Nucleus accumbens (tissue), 56 donors: ENCODE results near the gene CDH13.

ENCODE experiments used
- DNase-seq, 56 donors: peaks; one replicate each; lab custom pipeline; 2025; lab: John Stamatoyannopoulos, UW

CDH13 gene

DNA sequence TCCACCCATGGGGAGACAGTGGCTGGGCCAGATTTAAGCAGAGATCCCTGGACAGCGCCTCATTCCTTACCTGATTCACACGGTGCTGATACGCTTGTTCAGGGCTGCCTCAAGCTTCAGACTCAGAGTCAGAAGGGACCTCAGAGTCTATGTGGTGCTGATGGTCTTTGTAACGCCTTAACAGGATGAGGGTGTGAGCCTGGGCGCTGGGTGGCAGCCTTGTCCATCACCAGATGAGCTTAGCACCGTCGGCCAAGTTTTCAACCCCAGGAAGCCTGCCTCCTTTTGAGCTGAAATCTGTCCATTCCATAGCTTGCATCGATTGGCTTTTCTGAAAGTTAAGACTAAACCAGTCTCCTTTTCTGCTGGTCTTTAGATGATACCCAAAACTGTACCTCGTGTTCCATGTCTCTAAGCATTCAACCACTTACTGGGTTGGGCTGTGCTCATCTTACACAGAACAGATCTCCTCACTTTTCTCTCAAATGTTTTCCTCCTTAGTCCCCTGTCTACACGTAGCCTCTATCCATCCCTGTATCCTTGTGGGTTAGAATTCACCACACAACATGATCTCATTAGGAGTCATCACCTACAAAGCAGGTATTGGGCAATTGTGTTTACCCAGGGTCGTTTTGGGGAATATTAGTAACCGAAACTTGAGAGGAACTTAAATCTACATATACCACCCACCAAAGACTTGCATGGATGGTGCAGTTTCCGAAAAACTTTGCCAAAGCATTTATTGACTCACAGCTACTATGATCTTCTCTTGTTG is 573.4 kb downstream of the CDH13 start:
- peak in 31 of 56 donors; percentile 1 to 61 (median 11) for DNase-seq

- no peak for DNase-seq
Measured at GRCh38 chr16:83201748-83202147, 575.0 kb downstream of the CDH13 start.

DNA sequence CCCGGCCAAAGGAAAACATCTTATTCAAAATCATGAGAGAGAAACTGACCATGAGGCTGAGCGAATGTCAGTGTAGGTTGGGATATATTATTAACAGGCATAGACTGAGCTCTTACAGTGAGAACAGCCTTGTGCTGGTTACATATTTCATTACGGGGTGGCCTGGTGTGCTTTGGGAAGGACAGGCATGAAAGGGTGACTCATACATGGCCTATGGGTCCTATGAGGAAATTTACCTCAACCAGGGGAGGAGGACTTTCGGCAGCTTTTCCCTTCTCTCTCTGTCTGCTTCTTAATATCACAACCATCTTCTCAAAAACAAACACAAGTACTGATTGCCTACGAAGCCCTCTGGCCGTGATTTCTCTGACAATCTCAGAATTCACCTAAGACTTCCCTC is 579.1 kb downstream of the CDH13 start:
- no peak for DNase-seq

GRCh38 chr16:83206426-83206825 is 579.7 kb downstream of the CDH13 start:
- no peak for DNase-seq

DNA sequence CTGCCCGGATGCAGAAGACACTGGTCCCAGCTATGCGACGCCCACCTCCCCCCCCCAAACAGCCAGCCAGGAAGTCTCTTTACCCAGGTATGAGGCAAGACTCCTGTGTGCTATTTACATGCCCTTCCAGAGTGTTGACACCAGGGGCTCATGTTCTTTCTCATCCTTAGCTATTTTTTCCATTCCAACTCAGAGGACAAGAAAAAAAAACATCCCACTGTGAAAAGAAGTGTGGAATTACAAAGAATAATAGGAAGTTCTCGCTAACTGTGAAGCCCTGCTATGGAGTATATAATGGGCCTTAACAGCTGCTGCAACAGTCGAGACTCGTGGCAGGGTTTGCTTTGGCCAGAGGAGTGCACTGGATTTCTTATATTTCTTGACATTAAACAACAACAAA is 584.9 kb downstream of the CDH13 start:
- no peak for DNase-seq

DNA sequence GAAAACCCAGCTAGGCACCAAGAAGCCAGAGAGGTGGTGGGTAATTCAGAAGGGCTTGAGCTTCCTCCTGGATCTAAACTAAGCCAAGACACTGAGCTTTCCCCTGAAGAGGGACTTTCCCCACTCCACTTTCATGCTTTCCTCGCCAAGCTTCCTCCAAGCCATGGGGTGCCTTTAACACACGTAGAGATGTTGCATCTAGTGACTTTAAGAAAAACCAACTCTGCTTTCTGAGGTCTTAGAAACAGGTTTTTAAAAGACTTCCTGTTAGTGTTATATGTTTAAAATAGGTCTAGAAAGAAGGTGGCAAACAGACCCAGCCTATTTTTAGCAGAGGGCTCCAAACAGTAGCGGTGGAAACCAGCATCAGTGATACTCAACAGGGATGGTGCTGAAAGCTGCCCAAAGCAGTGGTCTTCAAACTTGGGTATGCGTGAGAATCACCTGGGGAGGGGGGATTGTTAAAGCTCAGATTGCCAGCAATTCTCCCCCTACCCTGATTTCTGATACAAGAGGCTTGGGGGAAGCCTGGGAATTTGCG is 585.6 kb downstream of the CDH13 start:
- no peak for DNase-seq

GRCh38 chr16:83214671-83215070 is 587.9 kb downstream of the CDH13 start:
- no peak for DNase-seq

DNA sequence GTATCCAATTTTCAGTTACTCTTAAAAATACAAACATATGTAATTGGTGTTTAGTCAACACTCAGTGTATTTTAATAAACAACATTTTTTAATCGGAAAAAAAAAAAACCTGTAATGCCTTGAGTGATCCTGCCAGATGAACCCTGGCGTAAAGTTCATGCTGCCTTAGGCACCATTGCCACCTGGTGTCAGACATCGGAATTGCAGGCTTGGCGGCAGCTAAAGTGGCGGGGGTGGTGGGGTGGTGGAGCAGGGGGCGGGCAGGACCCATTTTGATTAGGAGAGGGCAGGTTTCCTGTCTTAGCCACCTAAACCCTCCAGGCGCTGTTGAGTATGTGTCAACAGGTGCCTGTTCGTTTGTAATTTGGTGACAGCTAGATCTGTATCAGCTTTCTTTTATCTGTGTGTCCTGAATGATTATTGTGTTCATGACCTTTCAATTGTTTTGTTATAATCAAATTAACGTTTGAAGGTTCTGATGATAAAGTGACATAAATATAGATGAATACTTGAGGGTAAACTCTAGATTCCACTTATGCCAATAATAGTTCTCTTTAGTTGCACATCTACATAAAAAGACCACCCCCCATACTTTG is 588.7 kb downstream of the CDH13 start:
- DNase-seq = peak in 2 of 56 donors; percentile 0 to 8

DNA sequence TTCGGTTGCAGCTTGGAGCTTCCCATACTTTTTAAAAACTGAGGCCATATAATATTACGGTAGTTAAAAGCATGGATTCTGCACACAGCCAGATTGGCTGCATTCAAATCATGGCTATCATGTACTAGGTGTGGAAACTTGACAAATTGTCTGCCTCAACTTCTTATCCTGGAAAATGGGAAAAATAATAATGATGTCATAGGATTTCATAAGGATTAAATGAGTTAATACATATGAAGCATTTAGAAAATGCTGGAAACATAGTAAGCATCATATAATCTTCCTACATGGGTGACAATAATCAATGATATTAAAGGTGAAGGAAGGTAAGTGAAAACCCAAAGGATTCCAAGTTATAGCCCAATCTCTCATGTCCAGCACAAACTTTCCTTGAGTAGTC is 592.5 kb downstream of the CDH13 start:
- no peak for DNase-seq

DNA sequence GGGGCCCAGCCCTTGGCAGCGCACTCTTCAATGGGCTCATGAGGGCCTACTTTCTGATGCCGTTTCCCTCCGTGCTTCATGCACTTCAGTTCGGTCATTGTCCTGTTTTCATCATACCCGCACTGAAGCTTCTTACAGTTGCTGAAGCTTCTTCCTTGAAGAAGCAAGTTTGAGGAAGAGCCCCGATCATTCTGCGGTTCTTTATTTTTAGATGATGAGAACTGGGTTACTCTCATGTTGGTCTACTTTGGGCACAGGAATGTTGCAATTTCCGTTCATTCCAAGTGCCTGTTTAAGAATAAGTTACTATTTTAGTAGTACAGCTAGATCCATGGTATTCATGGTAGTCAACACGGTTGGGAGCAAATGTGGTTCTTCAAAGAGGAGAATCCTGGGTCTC is 593.3 kb downstream of the CDH13 start:
- no peak for DNase-seq

- DNase-seq = no peak
Measured at GRCh38 chr16:83224642-83225041, 597.9 kb downstream of the CDH13 start.

DNA sequence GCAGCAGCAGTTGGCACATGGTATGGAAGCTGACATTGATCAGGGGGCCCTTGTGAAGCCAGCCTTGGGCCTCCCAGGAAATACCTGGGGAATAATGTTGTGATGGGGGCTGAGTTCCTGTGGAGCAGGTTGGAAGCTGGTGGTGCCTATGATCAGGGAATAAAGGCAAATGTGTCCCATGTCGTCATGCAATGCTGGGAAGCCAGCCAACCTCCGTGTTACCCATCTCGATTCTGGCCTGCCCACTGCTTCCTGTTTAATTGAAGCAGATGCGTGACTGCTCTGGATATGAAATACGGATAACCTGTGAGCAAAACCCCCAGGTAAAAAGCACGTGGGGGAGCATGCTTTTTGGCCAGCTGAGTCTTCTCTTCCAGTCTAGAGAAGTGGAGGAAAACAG is 600.6 kb downstream of the CDH13 start:
- no peak for DNase-seq

DNA sequence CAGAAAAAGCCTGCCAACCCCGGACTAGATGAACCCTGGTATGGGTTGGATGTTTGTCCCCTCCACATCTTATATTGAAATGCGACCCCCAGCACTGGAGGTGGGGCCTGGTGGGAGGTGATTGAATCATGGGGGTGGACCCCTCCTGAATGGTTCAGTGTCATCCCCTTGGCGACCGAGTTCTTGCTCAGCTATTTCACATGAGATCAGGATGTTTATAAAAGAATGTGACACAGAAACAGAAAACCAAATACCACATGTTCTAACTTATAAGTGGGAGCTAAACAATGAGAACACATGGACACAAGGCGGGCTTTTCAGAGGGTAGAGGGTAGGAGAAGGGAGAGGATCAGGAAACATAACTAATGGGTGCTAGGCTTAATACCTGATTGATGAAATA is 605.0 kb downstream of the CDH13 start:
- DNase-seq = no peak

- DNase-seq = no peak
Measured at GRCh38 chr16:83233153-83233552, 606.4 kb downstream of the CDH13 start.

- DNase-seq = no peak
Measured at GRCh38 chr16:83238949-83239691, 612.4 kb downstream of the CDH13 start.

DNA sequence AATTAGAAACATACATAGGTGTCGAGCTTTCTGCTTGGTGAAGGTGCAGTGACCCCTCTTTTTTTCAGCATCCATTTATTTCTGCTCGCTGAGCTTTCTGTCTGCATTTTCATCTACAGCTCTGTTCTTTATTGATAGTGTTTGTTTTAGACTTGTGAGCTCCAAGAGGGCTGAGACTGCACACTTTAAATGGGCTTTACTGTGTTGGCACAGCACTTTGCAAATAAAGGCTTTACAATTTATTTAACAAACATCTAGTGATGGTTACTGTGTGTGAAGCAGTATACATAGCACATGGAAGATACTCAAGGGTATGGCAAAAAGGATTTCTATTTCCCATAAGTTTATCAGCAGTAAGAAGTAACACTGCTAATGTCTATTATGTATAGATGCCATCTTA is 617.3 kb downstream of the CDH13 start:
- DNase-seq = no peak

DNA sequence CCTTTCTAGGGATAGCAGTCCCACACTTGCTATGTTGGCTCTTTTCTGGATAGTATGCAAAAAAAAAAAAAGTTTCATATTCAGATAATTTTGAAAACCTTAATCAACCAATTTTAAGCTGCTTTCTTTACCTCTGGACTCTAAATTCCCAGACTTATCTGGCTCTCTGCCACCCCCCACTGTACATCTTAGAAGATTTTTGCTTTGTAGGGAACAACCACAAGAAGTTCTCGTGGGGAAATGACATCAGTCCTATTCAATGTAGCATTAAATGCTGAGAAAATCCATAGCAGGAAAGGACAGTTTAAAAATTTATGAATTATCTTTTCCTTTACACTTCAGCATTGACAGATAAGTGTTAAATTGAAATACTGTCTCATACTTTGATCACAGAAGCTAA is 618.3 kb downstream of the CDH13 start:
- no peak for DNase-seq

GRCh38 chr16:83247767-83248372 is 621.1 kb downstream of the CDH13 start:
- peak in 14 of 56 donors; percentile 2 to 35 (median 5) for DNase-seq

- no peak for DNase-seq
Measured at GRCh38 chr16:83248735-83249463, 622.1 kb downstream of the CDH13 start.

- no peak for DNase-seq
Measured at GRCh38 chr16:83253521-83253920, 626.8 kb downstream of the CDH13 start.
